ENCODE data around the gene ZNF391.

Gene ZNF391

DNA sequence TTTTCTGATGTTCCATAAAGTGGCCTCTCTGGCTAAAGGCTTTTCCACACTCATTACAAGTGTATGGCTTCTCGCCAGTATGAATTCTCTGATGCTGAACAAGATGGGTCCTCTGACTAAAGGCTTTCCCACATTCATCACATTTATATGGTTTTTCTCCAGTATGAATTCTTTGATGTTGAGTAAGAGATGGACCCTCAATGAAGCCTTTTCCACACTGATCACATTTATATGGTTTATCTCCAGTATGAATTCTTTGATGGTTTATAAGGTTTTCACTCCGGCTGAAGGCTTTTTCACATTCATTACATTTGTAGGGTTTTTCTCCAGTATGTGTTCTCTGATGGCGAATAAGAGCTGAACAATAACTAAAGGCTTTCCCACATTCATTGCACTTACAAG is 63.9 kb downstream of the ZNF391 start:
- Histone ChIP-seq H3K9me3 (ENCODE audit: control insufficient read depth, low read length) (peaks cover 91% of the 10 kb centered on the region), H3K4me3 (ENCODE audit: extremely low read depth, insufficient read depth, low read length, poor library complexity, severe bottlenecking) (no peak overlapping the region), H3K27ac (ENCODE audit: low read depth, low read length, severe bottlenecking) (no peak overlapping the region), H3K4me1 (ENCODE audit: control insufficient read depth, insufficient read depth, low read length, poor library complexity, severe bottlenecking) (no peaks in the 10 kb centered on the region), H3K36me3 (ENCODE audit: control insufficient read depth, insufficient read depth, low read length) (peaks cover 78% of the 10 kb centered on the region)
- no CpG with 5 or more reads among the region's 3 CpGs for WGBS, 2 experiments (ENCODE audit: insufficient coverage in 2 of 2)

Measured in mesodermal cell (in vitro differentiated cells).